ENCODE results near the gene AP1S1.

Gene AP1S1

GRCh38 chr7:101134399-101134980 lies 19.8 kb upstream of the AP1S1 start:
- TF ChIP-seq GATA3 (IDR thresholded peaks at IDR 0.05; ENCODE audit: low read depth, low read length) (no peak), GATA2 (IDR thresholded peaks at IDR 0.05; ENCODE audit: low read depth, low read length) (no peak)

GRCh38 chr7:101137651-101138212 lies 16.5 kb upstream of the AP1S1 start:
- TF ChIP-seq GATA3 (IDR thresholded peaks at IDR 0.05; ENCODE audit: low read depth, low read length) (no peak), GATA2 (IDR thresholded peaks at IDR 0.05; ENCODE audit: low read depth, low read length) (no peak)

GRCh38 chr7:101138213-101138870 lies 15.9 kb upstream of the AP1S1 start:
- TF ChIP-seq GATA2 (IDR thresholded peaks at IDR 0.05; ENCODE audit: low read depth, low read length): no peak
- TF ChIP-seq GATA3 (IDR thresholded peaks at IDR 0.05; ENCODE audit: low read depth, low read length): no peak

GRCh38 chr7:101140339-101140699 lies 14.0 kb upstream of the AP1S1 start:
- TF ChIP-seq GATA3 (IDR thresholded peaks at IDR 0.05; ENCODE audit: low read depth, low read length) (no peak), GATA2 (IDR thresholded peaks at IDR 0.05; ENCODE audit: low read depth, low read length) (no peak)

GRCh38 chr7:101140746-101141382 lies 13.4 kb upstream of the AP1S1 start:
- TF ChIP-seq GATA2 (IDR thresholded peaks at IDR 0.05; ENCODE audit: low read depth, low read length): no peak
- TF ChIP-seq GATA3 (IDR thresholded peaks at IDR 0.05; ENCODE audit: low read depth, low read length): no peak

GRCh38 chr7:101151908-101152651 lies 2.2 kb upstream of the AP1S1 start:
- TF ChIP-seq GATA3 (IDR thresholded peaks at IDR 0.05; ENCODE audit: low read depth, low read length): no peak
- no peak for TF ChIP-seq GATA2 (IDR thresholded peaks at IDR 0.05; ENCODE audit: low read depth, low read length)

- TF ChIP-seq GATA2 (IDR thresholded peaks at IDR 0.05; ENCODE audit: low read depth, low read length): no peak
- TF ChIP-seq GATA3 (IDR thresholded peaks at IDR 0.05; ENCODE audit: low read depth, low read length): no peak
These were observed 422 bp downstream of the AP1S1 start for GRCh38 chr7:101154693-101155102.

- TF ChIP-seq GATA2 (IDR thresholded peaks at IDR 0.05; ENCODE audit: low read depth, low read length) (no peak), GATA3 (IDR thresholded peaks at IDR 0.05; ENCODE audit: low read depth, low read length) (no peak)
These were observed 1.0 kb downstream of the AP1S1 start for GRCh38 chr7:101155303-101155702.

GRCh38 chr7:101156277-101156676 lies 2.0 kb downstream of the AP1S1 start:
- no peak for TF ChIP-seq GATA3 (IDR thresholded peaks at IDR 0.05; ENCODE audit: low read depth, low read length)
- TF ChIP-seq GATA2 (IDR thresholded peaks at IDR 0.05; ENCODE audit: low read depth, low read length): no peak

GRCh38 chr7:101156866-101157589 lies 2.8 kb downstream of the AP1S1 start:
- no peak for TF ChIP-seq GATA2 (IDR thresholded peaks at IDR 0.05; ENCODE audit: low read depth, low read length)
- no peak for TF ChIP-seq GATA3 (IDR thresholded peaks at IDR 0.05; ENCODE audit: low read depth, low read length)

GRCh38 chr7:101159696-101160674 lies 5.7 kb downstream of the AP1S1 start:
- TF ChIP-seq GATA3 (IDR thresholded peaks at IDR 0.05; ENCODE audit: low read depth, low read length) (no peak), GATA2 (IDR thresholded peaks at IDR 0.05; ENCODE audit: low read depth, low read length) (no peak)

GRCh38 chr7:101160910-101161309 lies 6.6 kb downstream of the AP1S1 start:
- TF ChIP-seq GATA2 (IDR thresholded peaks at IDR 0.05; ENCODE audit: low read depth, low read length) (no peak), GATA3 (IDR thresholded peaks at IDR 0.05; ENCODE audit: low read depth, low read length) (no peak)
